HFFc6 (cell line): ENCODE results near the gene RAF1. TPM values are rescaled to one million over a fixed set of nuclear protein-coding genes. Genes with fewer than 3 reads are reported as not detected.
"Not testable (repeated sequence)": the region's sequence is repeated elsewhere in the genome, so short reads cannot be mapped to it uniquely, and the experiment has no call there.

Experiments
- DNase-seq: peaks from one replicate; pipeline ENCODE4 v3.0.0-alpha.2; 2018
- H3K27ac Mint-ChIP-seq: 2 replicates; pipeline ENCODE4 v1.8.0; 2020; ENCODE audit warnings: mild to moderate bottlenecking, mixed read lengths
- H3K27me3 Mint-ChIP-seq: 2 replicates; pipeline ENCODE4 v1.8.0; 2021; ENCODE audit warnings: mild to moderate bottlenecking, moderate library complexity, mixed read lengths; ENCODE audit not compliant: insufficient read depth
- H3K36me3 Mint-ChIP-seq: 2 replicates; pipeline ENCODE4 v1.8.0; 2021; ENCODE audit warnings: low read depth, mixed read lengths
- H3K4me1 Mint-ChIP-seq: 2 replicates; pipeline ENCODE4 v1.8.0; 2020; ENCODE audit warnings: low read depth, mixed read lengths
- H3K4me3 Mint-ChIP-seq: 2 replicates; pipeline ENCODE4 v1.8.0; 2020; ENCODE audit warnings: mild to moderate bottlenecking, moderate library complexity, mixed read lengths
- H3K9me3 Mint-ChIP-seq: 2 replicates; pipeline ENCODE4 v1.8.0; 2020; ENCODE audit warnings: mild to moderate bottlenecking, mixed read lengths
- CTCF ChIP-seq: fragments of 200-600 bp; sonication (generic); IDR thresholded peaks from 2 replicates; pipeline ENCODE4 v1.5.0; 2021; ENCODE audit warnings: antibody characterized with exemption, mild to moderate bottlenecking
- total RNA-seq, 6 experiments: library from RNA; stranded (reverse); fragmentation: NEBNext Ultra II Directional; extraction: Animal tissue kit (Norgen Biotek cat#: 25700); gene quantifications; 2 replicates in 1 of 6; 3 replicates in 5 of 6; pipeline ENCODE4 v1.2.3, GENCODE V29; 2021

Gene RAF1
- total RNA-seq, 6 experiments from 2014 or later, result 78.9 to 97.5 (median 86.8) TPM

GRCh38 chr3:12627370-12627769 lies 36.5 kb downstream of the RAF1 start:
- Mint-ChIP-seq H3K4me3 (no peak overlapping the region), H3K27ac (no peak overlapping the region), H3K27me3 (peaks cover 4% of the 10 kb centered on the region), H3K36me3 (no peaks in the 10 kb centered on the region), H3K4me1 (peaks cover 53% of the 10 kb centered on the region), H3K9me3 (no peaks in the 10 kb centered on the region)
- DNase-seq, result no peak
- TF ChIP-seq CTCF, result no peak

- not testable (repeated sequence) for H3K27me3 Mint-ChIP-seq, H3K27ac Mint-ChIP-seq, DNase-seq
Observed at GRCh38 chr3:12624964-12625363, 39.0 kb downstream of the RAF1 start.

GRCh38 chr3:12624056-12624455 lies 39.9 kb downstream of the RAF1 start:
- H3K27ac Mint-ChIP-seq, result no peak overlapping the region
- no peak for DNase-seq
- H3K9me3 Mint-ChIP-seq, result no peaks in the 10 kb centered on the region
- H3K27me3 Mint-ChIP-seq, result peaks cover 6% of the 10 kb centered on the region
- H3K4me1 Mint-ChIP-seq, result peaks cover 53% of the 10 kb centered on the region
- no peak overlapping the region for H3K4me3 Mint-ChIP-seq
- TF ChIP-seq CTCF, result no peak
- H3K36me3 Mint-ChIP-seq, result no peaks in the 10 kb centered on the region

More at GRCh38 chr3:12624964-12625363, 39.0 kb downstream of the RAF1 start:
- not testable (repeated sequence) for H3K36me3 Mint-ChIP-seq, H3K4me3 Mint-ChIP-seq, H3K9me3 Mint-ChIP-seq
- H3K4me1 Mint-ChIP-seq, result peaks cover 62% of the 10 kb centered on the region

GRCh38 chr3:12622335-12622734 lies 41.6 kb downstream of the RAF1 start:
- H3K27me3 Mint-ChIP-seq, result peaks cover 4% of the 10 kb centered on the region

GRCh38 chr3:12620729-12621128 lies 43.2 kb downstream of the RAF1 start:
- Mint-ChIP-seq H3K4me1 (peaks cover 40% of the 10 kb centered on the region), H3K9me3 (no peaks in the 10 kb centered on the region), H3K27ac (no peak overlapping the region), H3K4me3 (no peak overlapping the region), H3K36me3 (peaks cover 15% of the 10 kb centered on the region), H3K27me3 (peaks cover 4% of the 10 kb centered on the region)
- TF ChIP-seq CTCF, result no peak
- no peak for DNase-seq

More at GRCh38 chr3:12622335-12622734, 41.6 kb downstream of the RAF1 start:
- Mint-ChIP-seq H3K9me3 (no peaks in the 10 kb centered on the region), H3K4me1 (peaks cover 46% of the 10 kb centered on the region), H3K27ac (peak overlapping the region; percentile 5; the same call in 1 of the 2 replicates), H3K4me3 (no peak overlapping the region), H3K36me3 (peaks cover 8% of the 10 kb centered on the region; the same call in 1 of the 2 replicates)
- TF ChIP-seq CTCF, result no peak
- DNase-seq, result no peak

GRCh38 chr3:12620305-12620704 lies 43.6 kb downstream of the RAF1 start:
- no peak for TF ChIP-seq CTCF
- H3K4me3 Mint-ChIP-seq, result no peak overlapping the region
- H3K4me1 Mint-ChIP-seq, result peaks cover 36% of the 10 kb centered on the region
- no peak overlapping the region for H3K27ac Mint-ChIP-seq
- peaks cover 4% of the 10 kb centered on the region for H3K27me3 Mint-ChIP-seq
- H3K36me3 Mint-ChIP-seq, result peaks cover 15% of the 10 kb centered on the region
- DNase-seq, result no peak
- H3K9me3 Mint-ChIP-seq, result no peaks in the 10 kb centered on the region
